ENCODE results near the gene RNASE4. TPM values are rescaled to one million over a fixed set of nuclear protein-coding genes. Genes with fewer than 3 reads are reported as not detected.
A peak's percentile ranks its signal among the peaks of the same experiment; 100 is the strongest.

The RNASE4 gene
- total and polyA plus RNA-seq, 10 of the 15 experiments (the other 5 are each of a cell fraction or from before 2014, with no cell fraction given) = 0.87 to 2.6 (median 1.3) TPM

DNA sequence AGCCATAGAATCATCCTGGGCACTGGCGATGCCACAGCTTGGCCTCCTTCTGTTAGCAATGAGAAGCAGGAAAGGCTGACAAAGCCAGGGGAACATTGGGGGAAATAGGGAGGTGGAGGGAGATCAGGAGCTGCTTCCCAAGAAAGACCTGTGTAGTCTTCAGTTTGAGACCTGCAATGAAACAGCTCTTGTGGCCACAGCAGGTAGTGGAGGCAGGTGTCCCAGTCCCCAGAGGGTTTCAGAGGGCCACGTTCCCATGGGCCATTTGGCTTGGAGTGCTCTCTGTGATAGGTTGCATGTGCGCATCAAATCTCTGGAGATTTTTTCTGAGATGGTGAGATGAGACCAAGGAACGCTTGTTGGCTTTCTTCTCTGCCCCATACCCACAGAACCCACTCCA is 28.5 kb upstream of the RNASE4 start:
- 32% methylated on average over 4 of the region's 4 CpGs for WGBS (ENCODE audit: insufficient coverage, insufficient replicate concordance, low lambda C conversion rate, missing lambda C conversion rate)
- H4K20me1 ChIP-seq (ENCODE audit: control insufficient read depth, insufficient read depth) = no peaks in the 10 kb centered on the region; the same call in 1 of the 2 replicates
- H3K4me2 ChIP-seq (ENCODE audit: control insufficient read depth, insufficient read depth) = no peak overlapping the region
- in situ Hi-C loops (cut with MboI) (no loop called here), intact Hi-C loops (cut with micrococcal nuclease; ENCODE audit: unreplicated experiment) (no loop called here)
- H3K36me3 ChIP-seq (ENCODE audit: control insufficient read depth in 2 of 2, insufficient read depth in 2 of 2, low read length in 1 of 2) = peaks cover 0 to 3% of the 10 kb centered on the region in 2 experiments; a peak in 1 of 4 replicates
- H3K4me1 ChIP-seq (ENCODE audit: control insufficient read depth, insufficient read depth, low read length) = no peaks in the 10 kb centered on the region; the same call in 1 of the 2 replicates
- no peaks in the 10 kb centered on the region; the same call in 1 of the 2 replicates for H3K79me2 ChIP-seq (ENCODE audit: control insufficient read depth, insufficient read depth, low read length)
- ChIA-PET POLR2A (interaction anchor here (0.5 kb wide), 1 partner anchor 313 kb away, joined by 4 read pairs; no protein-coding TSS in a partner anchor), SMC1A (ENCODE audit: uncharacterized antibody, unreplicated experiment) (interaction anchor here (1.1 to 2.9 kb wide), 3 partner anchors 31 to 46 kb away, joined by 3 to 16 read pairs (median 4); no protein-coding TSS in a partner anchor), RAD21 (ENCODE audit: unreplicated experiment) (interaction anchor here (0.8 kb wide), 1 partner anchor 35 kb away, joined by 3 read pairs; no protein-coding TSS in a partner anchor), CTCF (interaction anchor here (1.0 to 11.5 kb wide), 5 partner anchors 10 to 328 kb away, joined by 3 to 214 read pairs (median 6); partner anchors contain the start of genes ANG and RNASE4)
- DNase-seq (ENCODE audit: low read depth, low spot score) (no peak), FAIRE-seq (no peak), ATAC-seq (no peak)
- H3K9ac ChIP-seq (ENCODE audit: control insufficient read depth, insufficient read depth, low read length) = no peak overlapping the region
- BruUV-seq (replicated peaks) = no TSS peak
- no peaks in the 10 kb centered on the region; a peak in 2 of 4 replicates for H3K27me3 ChIP-seq (replicated peaks in 1 of 2; ENCODE audit: control insufficient read depth in 2 of 2, insufficient read depth in 2 of 2, low read length in 1 of 2)
- H3K9me3 ChIP-seq (replicated peaks; ENCODE audit: control insufficient read depth, insufficient read depth, low read length) = no peaks in the 10 kb centered on the region
- H2AFZ ChIP-seq (ENCODE audit: control insufficient read depth, low read depth, low read length) = no peak overlapping the region
- no peak overlapping the region for H3K27ac ChIP-seq (ENCODE audit: control insufficient read depth, insufficient read depth)
- no peak overlapping the region for H3K4me3 ChIP-seq
- TF ChIP-seq SMAD5 (IDR thresholded peaks at IDR 0.05; ENCODE audit: low read depth) = no peak
- TF ChIP-seq, protein P1, sequence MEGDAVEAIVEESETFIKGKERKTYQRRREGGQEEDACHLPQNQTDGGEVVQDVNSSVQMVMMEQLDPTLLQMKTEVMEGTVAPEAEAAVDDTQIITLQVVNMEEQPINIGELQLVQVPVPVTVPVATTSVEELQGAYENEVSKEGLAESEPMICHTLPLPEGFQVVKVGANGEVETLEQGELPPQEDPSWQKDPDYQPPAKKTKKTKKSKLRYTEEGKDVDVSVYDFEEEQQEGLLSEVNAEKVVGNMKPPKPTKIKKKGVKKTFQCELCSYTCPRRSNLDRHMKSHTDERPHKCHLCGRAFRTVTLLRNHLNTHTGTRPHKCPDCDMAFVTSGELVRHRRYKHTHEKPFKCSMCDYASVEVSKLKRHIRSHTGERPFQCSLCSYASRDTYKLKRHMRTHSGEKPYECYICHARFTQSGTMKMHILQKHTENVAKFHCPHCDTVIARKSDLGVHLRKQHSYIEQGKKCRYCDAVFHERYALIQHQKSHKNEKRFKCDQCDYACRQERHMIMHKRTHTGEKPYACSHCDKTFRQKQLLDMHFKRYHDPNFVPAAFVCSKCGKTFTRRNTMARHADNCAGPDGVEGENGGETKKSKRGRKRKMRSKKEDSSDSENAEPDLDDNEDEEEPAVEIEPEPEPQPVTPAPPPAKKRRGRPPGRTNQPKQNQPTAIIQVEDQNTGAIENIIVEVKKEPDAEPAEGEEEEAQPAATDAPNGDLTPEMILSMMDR (IDR thresholded peaks at IDR 0.05 in 2 of 3, conservative IDR thresholded peaks at IDR 0.05 in 1 of 3; ENCODE audit: control insufficient read depth in 2 of 3, extremely low read depth in 1 of 3, insufficient read depth in 1 of 3, low read depth in 3 of 3, low read length in 3 of 3) = peak in 1 of 3 experiments; percentile 15; a peak in 1 of 6 replicates

DNA sequence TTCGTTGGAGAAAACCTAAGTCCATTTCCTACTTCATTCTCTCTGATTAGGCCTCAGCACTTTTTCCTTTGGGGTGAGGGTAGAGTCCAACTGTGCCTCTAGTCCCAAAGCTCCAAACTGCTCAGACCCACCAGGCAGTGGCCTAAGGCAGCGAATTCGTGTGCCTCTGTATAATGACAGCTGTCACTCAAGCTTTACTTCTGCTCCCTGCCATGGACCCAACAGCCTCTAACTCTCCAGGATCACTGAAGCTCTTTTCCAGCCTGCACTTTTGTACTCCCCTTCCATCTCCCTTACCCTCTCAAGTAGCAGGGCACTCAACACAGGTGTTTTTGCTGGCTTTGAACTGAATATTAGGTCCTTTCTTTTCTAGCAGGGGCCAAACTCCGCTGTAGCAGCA is 28.1 kb upstream of the RNASE4 start:
- no peak overlapping the region for H2AFZ ChIP-seq (ENCODE audit: control insufficient read depth, low read depth, low read length)
- no peaks in the 10 kb centered on the region for H3K9me3 ChIP-seq (replicated peaks; ENCODE audit: control insufficient read depth, insufficient read depth, low read length)
- DNase-seq (ENCODE audit: low read depth, low spot score) = no peak
- TF ChIP-seq, protein P2, sequence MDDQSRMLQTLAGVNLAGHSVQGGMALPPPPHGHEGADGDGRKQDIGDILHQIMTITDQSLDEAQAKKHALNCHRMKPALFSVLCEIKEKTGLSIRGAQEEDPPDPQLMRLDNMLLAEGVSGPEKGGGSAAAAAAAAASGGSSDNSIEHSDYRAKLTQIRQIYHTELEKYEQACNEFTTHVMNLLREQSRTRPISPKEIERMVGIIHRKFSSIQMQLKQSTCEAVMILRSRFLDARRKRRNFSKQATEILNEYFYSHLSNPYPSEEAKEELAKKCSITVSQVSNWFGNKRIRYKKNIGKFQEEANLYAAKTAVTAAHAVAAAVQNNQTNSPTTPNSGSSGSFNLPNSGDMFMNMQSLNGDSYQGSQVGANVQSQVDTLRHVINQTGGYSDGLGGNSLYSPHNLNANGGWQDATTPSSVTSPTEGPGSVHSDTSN (IDR thresholded peaks at IDR 0.05; ENCODE audit: insufficient replicate concordance, low read depth, low read length) = peak; percentile 19
- TF ChIP-seq, protein P3, sequence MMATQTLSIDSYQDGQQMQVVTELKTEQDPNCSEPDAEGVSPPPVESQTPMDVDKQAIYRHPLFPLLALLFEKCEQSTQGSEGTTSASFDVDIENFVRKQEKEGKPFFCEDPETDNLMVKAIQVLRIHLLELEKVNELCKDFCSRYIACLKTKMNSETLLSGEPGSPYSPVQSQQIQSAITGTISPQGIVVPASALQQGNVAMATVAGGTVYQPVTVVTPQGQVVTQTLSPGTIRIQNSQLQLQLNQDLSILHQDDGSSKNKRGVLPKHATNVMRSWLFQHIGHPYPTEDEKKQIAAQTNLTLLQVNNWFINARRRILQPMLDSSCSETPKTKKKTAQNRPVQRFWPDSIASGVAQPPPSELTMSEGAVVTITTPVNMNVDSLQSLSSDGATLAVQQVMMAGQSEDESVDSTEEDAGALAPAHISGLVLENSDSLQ (IDR thresholded peaks at IDR 0.05) = peak; percentile 43; the same call in 1 of the 2 replicates
- no peak for TF ChIP-seq WRNIP1 (IDR thresholded peaks at IDR 0.05; ENCODE audit: borderline replicate concordance, low read depth, low read length)
- no peak overlapping the region for H3K27ac ChIP-seq (ENCODE audit: control insufficient read depth, insufficient read depth)
- FAIRE-seq = no peak
- no peak for ATAC-seq
- 36% methylated on average over 4 of the region's 4 CpGs for WGBS (ENCODE audit: insufficient coverage, insufficient replicate concordance, low lambda C conversion rate, missing lambda C conversion rate)
- no TSS peak for BruUV-seq (replicated peaks)
- no peaks in the 10 kb centered on the region; the same call in 1 of the 2 replicates for H3K4me1 ChIP-seq (ENCODE audit: control insufficient read depth, insufficient read depth, low read length)
- peaks cover 0 to 3% of the 10 kb centered on the region in 2 experiments; a peak in 1 of 4 replicates for H3K36me3 ChIP-seq (ENCODE audit: control insufficient read depth in 2 of 2, insufficient read depth in 2 of 2, low read length in 1 of 2)
- H3K4me3 ChIP-seq = no peak overlapping the region
- no peaks in the 10 kb centered on the region; a peak in 2 of 4 replicates for H3K27me3 ChIP-seq (replicated peaks in 1 of 2; ENCODE audit: control insufficient read depth in 2 of 2, insufficient read depth in 2 of 2, low read length in 1 of 2)
- no peak overlapping the region for H3K4me2 ChIP-seq (ENCODE audit: control insufficient read depth, insufficient read depth)
- ChIA-PET SMC1A (ENCODE audit: uncharacterized antibody, unreplicated experiment) (interaction anchor here (1.1 to 2.9 kb wide), 5 partner anchors 30 to 171 kb away, joined by 3 to 16 read pairs (median 4); no protein-coding TSS in a partner anchor), POLR2A (interaction anchor here (0.6 kb wide), 1 partner anchor 14 kb away, joined by 3 read pairs; no protein-coding TSS in a partner anchor), CTCF (interaction anchor here (1.0 to 11.5 kb wide), 6 partner anchors 9 to 329 kb away, joined by 3 to 214 read pairs (median 6); partner anchors contain the start of genes ANG and RNASE4), RAD21 (ENCODE audit: unreplicated experiment) (interaction anchor here (0.8 kb wide), 1 partner anchor 35 kb away, joined by 3 read pairs; no protein-coding TSS in a partner anchor)
- no peak overlapping the region for H3K9ac ChIP-seq (ENCODE audit: control insufficient read depth, insufficient read depth, low read length)
- intact Hi-C loops (cut with micrococcal nuclease; ENCODE audit: unreplicated experiment) (no loop called here), in situ Hi-C loops (cut with MboI) (no loop called here)
- H3K79me2 ChIP-seq (ENCODE audit: control insufficient read depth, insufficient read depth, low read length) = no peaks in the 10 kb centered on the region; the same call in 1 of the 2 replicates
- no peaks in the 10 kb centered on the region; the same call in 1 of the 2 replicates for H4K20me1 ChIP-seq (ENCODE audit: control insufficient read depth, insufficient read depth)

Measured in GM12878 (cell line).